ENCODE measurements around the gene STX7. TPM values are rescaled to one million over a fixed set of nuclear protein-coding genes. Genes with fewer than 3 reads are reported as not detected.
"Not testable (repeated sequence)": the region's sequence is repeated elsewhere in the genome, so short reads cannot be mapped to it uniquely, and the experiment has no call there.

STX7 gene, protein sequence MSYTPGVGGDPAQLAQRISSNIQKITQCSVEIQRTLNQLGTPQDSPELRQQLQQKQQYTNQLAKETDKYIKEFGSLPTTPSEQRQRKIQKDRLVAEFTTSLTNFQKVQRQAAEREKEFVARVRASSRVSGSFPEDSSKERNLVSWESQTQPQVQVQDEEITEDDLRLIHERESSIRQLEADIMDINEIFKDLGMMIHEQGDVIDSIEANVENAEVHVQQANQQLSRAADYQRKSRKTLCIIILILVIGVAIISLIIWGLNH
- total RNA-seq, result 10 to 100 TPM; 51.9 to 66.9 (median 63.2) TPM
- long read RNA-seq, donor 1, full-length matches to known transcripts, result 57 of 64 reads
- long read RNA-seq, donor 1, partial matches to known transcripts, result 0 of 64 reads
- long read RNA-seq, donor 1, other reads (novel, unspliced or antisense), result 7 of 64 reads
- long read RNA-seq, donor 2, full-length matches to known transcripts, result 21 of 25 reads
- long read RNA-seq, donor 2, partial matches to known transcripts, result 2 of 25 reads
- long read RNA-seq, donor 2, other reads (novel, unspliced or antisense), result 2 of 25 reads

GRCh38 chr6:132512638-132513632 is at the start of gene STX7:
TSS of gene STX7 (minus strand) at chr6:132513116. CDS start at chr6:132503530, 9,586 bp downstream.
- H3K36me3 ChIP-seq (ENCODE audit: low read depth), result no peaks in the 10 kb centered on the region
- ATAC-seq (peak; percentile 97), DNase-seq (peak; percentile 90 to 94 (median 93))
- peak within 1 kb of the TSS; percentile 72 for H3K4me3 ChIP-seq
- intact Hi-C loops (cut with DNase I, micrococcal nuclease), result loop anchor here in 1 of 2 donors (5.0 kb wide), 1 partner anchor 299 kb away; the partner anchor contains the start of gene RPS12
- no peaks in the 10 kb centered on the region for H3K9me3 ChIP-seq
- no peak for TF ChIP-seq CTCF (IDR thresholded peaks at IDR 0.05)
- peaks cover 11% of the 10 kb centered on the region for H3K4me1 ChIP-seq (ENCODE audit: low read depth)

DNA sequence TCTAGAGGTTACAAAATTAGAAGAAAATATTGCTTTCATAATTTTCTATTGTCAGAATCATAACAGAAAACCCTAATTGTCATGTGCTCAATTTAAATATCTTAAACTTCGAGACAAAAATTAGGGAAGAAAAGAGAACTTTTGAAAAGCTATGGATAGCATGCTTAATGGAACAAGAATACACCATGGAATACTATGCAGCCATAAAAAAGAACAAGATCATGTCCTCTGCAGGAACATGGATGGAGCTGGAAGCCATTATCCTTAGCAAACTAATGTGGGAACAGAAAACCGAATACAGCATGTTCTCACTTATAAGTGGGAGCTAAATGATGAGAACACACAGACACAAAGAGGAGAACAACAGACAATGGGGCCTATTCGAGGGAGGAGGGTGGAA is 47.2 kb upstream of the STX7 start:
- intact Hi-C loops (cut with DNase I, micrococcal nuclease); H3K4me1 ChIP-seq (ENCODE audit: low read depth); DNase-seq; H3K9me3 ChIP-seq; H3K4me3 ChIP-seq; ATAC-seq; H3K36me3 ChIP-seq (ENCODE audit: low read depth): not testable (repeated sequence)

DNA sequence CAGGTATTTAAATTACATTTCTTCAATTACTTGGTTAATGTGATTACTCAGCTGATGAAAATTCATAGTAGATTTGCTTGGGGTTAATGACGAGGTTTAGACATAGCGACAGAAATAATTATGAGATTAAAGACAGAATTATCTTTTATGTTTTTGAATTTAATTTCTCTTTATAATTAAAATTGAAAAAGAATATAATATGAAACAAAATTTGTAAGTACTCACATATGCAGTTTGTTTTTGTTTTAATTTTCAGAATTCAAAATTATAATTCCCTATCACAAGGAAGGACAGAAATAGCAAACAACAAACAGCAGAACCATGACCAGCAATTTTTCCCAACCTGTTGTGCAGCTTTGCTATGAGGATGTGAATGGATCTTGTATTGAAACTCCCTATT is 39.5 kb upstream of the STX7 start, which contains the start of gene TAAR8:
Gene TAAR8 (plus strand): TSS at position 301 of the 400 bp plus-strand sequence. CDS start 21 bp downstream, at position 322.
- no peaks in the 10 kb centered on the region for H3K9me3 ChIP-seq
- DNase-seq, result no peak
- H3K4me1 ChIP-seq (ENCODE audit: low read depth), result no peaks in the 10 kb centered on the region
- no peak for TF ChIP-seq CTCF (IDR thresholded peaks at IDR 0.05)
- ATAC-seq, result no peak
- H3K4me3 ChIP-seq, result no peak within 1 kb of the TSS
- no peaks in the 10 kb centered on the region for H3K36me3 ChIP-seq (ENCODE audit: low read depth)
- intact Hi-C loops (cut with DNase I, micrococcal nuclease), result no loop called here

DNA sequence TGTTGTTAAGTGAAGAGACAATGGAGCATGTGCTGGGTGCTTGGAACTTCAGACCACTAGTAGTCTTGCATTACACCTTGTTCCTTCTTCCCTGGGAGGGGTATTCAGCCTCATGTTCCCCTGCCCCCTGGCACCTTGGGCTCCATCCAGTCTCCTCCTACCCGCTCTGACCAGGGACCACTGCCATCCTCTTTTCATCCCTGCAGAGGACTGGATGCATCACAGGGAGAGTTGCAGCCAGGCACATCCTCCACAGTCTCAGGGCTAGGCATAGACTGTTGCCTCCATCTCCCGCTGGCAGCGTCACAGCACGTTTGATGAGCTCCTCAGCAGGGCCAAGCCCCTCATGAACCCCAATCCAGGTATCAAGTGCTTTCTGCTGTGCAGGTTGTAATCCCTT is 38.3 kb upstream of the STX7 start:
- Histone ChIP-seq H3K36me3 (ENCODE audit: low read depth) (no peaks in the 10 kb centered on the region), H3K4me1 (ENCODE audit: low read depth) (no peaks in the 10 kb centered on the region), H3K9me3 (no peaks in the 10 kb centered on the region), H3K4me3 (no peak overlapping the region)
- ATAC-seq, result no peak
- TF ChIP-seq CTCF (IDR thresholded peaks at IDR 0.05), result no peak
- intact Hi-C loops (cut with DNase I, micrococcal nuclease), result no loop called here
- DNase-seq, result no peak

GRCh38 chr6:132548746-132549463 is 36.0 kb upstream of the STX7 start:
- DNase-seq (no peak), ATAC-seq (no peak)
- Histone ChIP-seq H3K9me3 (no peaks in the 10 kb centered on the region), H3K4me1 (ENCODE audit: low read depth) (no peaks in the 10 kb centered on the region), H3K4me3 (no peak overlapping the region), H3K36me3 (ENCODE audit: low read depth) (no peaks in the 10 kb centered on the region)
- TF ChIP-seq CTCF (IDR thresholded peaks at IDR 0.05), result no peak
- intact Hi-C loops (cut with DNase I, micrococcal nuclease), result no loop called here
